ENCODE measurements around the gene EXOC6B.

EXOC6B gene

DNA sequence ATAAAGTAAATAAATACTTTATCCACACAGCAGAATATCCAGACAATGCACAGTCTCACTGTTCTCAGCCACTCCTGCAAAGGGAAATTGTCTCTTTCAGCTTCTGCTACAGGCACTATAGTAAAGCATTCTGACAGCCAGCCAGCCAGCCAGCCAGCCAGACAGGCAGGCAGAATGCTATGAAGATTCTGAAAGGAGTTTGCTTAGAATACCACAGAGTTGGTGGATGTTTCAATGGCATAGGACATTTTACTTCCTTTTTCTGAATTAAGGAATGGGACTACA lies 562.1 kb downstream of the EXOC6B start:
- no peak for DNase-seq

DNA sequence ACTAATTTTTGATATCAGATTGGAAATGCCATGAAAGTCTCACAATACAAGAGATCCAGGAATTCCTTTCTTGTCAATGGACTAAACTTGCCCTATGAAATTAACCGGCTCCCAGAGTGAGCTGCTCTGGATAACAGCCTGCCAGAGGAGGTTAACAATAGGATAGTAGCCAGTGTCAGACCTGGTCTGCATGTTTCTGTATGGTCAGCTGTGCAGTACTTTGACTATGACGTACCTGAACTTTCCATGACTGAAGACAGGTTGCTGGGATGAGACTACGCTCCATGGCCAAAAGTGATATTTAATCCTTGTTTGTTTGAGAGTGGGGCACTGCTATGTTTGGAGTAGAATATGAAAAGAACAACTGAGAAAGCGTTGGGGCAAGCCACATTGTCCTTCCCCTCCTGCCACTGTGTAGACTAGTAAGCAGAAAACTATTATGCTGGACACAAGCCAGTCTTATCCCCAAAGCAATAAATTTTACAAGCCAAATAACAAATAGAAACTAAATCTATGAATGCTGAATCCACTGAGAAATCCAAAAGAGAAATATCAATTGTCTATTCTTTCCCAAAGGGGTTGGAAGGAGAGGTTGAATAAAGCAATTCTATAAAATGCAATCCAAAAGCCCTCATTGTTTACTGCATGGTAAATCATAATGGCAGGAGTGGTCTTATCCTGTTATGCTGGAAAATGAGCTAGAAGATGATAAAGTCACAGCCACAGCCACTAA lies 562.6 kb downstream of the EXOC6B start:
- no peak for DNase-seq

DNA sequence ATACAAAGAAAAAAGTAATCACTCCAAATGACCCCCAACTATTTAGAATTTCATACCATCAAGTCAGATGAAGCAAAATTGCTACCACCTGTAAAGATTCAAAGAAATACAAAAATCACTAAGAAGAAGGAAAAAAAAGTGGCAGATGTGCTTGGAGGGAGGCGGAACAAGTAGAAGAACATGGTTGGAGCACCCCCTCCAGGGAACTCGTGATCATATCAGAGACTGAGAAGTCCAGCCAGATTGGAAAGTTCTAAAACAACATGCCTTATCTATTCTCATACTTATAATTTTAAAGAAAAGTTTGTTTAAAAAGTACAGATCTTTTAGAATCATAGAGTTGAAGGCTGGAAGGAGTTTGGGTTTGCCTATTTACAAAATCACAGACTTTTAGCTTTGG lies 564.8 kb downstream of the EXOC6B start:
- DNase-seq, result no peak

DNA sequence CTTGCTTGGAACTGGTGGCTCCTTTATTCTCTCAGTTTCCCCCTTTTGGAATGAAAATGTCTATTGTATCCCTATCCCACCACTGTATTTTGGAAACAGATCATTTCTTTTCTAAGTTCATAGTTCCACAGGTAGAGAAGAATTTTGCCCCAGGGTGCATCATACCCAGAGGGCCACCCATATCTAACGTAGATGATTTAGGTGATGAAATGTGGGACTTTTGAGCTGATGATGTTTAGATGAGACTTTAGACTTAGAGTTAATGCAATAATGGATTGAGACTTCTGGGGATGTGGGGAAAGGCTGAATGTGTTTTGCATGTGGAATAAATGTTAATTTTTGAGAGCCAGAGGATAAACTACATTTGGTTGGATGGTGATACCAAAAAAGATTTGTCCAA lies 570.3 kb downstream of the EXOC6B start:
- DNase-seq, result no peak

DNA sequence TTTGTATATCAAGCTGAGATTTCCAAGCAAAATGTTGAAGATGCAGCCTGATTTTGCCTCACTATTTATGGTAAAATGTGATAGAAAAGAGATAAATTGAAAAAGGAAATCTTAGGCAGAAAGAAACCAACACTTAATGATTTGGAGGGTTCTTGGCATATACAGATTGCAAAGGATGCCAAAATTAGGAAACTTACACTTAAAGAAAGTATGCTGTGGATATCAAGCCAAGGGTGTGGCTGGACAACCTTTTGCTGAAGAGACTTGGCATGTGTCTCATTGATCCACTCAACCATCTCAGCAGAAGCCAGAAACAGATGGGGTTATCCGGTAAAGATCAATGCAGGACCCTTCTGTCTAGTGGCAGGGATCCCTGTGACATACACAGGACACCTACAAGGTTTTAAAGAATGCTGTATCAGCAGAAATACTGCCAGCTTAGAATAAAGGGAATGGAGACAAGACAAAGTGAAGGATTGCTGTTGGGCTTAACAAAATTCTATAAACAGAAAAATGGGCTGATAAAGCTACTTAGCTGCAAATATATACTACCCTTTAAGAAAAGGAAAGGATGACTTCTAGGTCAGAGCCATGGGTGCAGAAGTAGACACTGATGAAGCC lies 570.9 kb downstream of the EXOC6B start:
- DNase-seq, result no peak

DNA sequence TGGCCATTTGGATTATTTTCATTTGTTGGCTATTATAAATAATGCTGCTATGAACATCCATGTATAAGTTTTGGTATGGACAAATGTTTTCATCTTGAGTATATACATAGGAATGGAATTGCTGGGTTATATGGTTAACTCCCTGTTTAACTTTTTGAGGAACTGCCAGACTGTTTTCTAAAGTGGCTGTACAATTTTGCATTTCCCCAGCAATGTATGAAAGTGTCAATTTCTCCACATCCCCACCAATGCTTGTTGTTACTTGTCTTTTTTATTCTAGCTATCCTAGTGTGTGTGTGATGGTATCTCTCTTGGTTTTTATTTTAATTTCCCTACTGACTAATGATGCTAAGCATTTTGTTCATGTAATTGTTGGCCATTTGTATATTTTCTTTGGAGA lies 587.5 kb downstream of the EXOC6B start:
- DNase-seq, result no peak

DNA sequence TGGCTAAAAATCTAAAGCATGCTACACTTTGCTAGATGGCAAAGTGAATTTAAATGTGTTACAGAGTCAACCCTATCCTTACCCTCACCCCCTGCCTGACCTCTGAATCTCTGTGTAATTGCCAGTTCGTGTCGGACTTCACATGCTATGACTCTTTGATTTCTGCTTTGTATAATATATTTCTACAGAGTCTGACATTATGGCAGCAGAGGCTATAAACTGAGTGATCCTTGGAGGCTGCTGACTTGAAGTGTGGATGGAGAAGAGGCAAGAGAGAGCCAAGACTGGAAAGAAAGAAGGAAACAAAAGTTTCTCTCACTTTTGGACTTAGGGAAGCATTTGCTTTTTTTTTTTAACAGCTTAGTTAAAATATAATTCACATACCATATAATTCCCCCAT lies 588.3 kb downstream of the EXOC6B start:
- no peak for DNase-seq

DNA sequence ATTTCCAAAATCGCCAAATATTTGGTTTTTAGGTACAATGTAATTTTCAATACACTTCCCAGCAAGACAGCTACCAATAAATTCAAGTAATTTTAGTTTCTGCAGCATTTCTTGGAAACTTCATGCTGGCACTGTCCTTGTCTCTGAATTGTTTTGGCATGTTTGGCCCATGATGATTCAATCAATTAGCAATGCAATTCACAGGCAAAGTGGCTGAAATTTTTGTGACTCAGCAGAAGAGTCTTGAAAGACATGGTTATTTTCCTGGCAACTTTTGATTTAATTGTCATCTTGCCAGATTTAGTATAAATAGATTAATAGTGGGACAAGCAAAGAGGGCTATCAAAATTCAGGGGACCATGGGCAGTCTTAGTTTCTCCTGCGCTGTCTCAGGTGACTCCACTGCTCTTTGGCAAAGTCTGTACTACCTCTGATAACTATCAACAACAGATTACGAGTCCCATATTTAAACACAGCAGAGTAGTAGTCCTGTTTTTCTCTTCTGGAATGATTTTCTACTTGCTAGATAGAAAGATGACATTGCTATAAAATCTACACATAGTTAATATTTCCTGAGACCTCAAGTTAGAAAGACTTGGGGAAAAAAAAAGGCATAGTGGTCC lies 589.3 kb downstream of the EXOC6B start:
- DNase-seq, result no peak

DNA sequence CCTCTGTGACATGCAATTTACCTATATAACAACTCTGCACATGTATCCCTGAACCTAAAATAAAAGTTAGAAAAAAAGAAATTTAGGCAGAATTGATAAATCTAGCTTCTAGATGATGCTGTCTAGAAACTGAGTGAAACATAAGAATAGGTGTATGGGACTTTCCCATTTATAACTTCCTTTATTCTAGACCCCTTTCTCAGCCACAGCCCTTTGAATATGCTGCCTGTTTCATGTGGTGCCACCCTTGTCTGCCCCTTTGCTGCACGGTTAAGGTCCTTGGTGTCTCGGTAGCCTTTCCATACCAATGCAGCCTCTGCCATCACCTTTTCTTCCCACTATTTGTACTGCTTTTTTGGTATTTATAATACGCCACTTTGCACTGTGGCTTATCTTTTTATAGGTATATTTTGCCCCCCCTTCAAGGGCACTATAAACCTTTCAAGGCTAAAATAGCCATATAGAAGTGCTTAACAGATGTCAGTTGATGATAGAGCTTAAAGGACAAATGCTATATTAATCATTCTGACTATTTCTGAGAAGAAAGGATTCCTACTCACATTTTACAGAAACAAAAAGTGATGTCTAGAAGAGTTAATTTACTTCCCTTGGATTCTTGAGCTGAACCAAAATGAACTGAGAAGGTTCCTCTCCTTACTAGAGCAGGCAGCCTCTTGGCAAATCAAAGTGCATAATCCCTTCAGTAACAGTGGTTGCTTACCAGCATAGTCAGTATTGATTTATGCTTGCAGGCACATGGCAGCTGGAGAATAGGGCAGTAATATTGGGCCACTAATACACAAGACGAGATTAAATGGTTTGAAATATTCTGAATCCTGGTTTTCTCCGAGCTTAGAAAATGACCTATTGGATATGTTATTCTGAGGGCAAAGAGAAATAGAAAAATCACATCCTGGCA lies 590.1 kb downstream of the EXOC6B start:
- no peak for DNase-seq

DNA sequence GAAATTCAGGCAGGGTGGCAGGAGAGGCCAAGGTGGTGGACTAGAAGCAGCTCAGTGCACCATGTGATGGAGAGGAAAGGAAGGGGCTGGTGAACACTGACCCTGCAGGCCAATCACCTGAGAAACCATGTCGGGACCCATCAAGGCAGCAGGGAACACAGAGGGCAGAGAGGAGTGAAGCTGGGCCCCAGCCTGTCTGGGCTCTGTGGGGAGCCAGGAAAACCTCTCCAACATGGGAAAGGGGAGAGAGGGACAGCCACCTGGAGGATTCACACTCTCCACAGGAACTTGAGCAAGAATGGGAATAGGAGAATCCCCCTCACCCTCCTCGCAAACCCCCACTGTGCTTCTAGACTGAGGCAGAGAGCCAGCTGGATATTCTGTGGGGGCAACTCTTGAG lies 592.6 kb downstream of the EXOC6B start:
- DNase-seq, result no peak

DNA sequence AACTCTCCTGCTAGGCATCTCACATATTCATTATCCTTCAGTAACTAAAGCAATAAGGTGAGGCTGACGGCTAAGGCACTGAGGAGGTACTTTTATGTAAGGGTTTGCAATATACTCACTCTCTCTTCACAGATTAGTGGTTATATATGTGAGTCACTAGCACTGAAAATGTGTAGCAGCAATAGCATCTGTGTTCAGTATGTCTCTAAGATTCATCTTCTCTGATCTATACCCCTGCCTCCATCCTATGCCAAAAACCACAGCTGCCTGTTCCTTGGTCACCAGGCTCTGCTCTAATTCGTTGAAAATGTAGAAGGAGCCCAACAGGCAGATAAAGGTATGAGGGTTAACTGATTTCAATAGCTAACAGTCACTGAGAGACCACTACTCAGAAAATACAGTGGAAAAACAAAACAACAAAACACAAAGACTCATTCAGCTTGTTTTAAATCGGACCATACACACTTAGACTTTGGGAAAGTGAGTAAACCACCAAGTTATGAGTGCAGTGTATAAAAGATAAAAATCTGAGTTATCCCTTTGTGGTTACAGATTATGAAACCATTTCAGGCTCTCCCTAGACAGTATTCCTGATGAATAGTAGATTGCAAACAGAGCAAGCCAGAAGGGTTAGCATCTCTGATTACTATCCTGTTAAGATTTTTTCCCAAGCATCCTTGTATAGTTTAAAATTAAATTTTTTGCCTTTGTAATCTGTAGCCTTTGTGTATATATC lies 602.8 kb downstream of the EXOC6B start:
- no peak for DNase-seq

DNA sequence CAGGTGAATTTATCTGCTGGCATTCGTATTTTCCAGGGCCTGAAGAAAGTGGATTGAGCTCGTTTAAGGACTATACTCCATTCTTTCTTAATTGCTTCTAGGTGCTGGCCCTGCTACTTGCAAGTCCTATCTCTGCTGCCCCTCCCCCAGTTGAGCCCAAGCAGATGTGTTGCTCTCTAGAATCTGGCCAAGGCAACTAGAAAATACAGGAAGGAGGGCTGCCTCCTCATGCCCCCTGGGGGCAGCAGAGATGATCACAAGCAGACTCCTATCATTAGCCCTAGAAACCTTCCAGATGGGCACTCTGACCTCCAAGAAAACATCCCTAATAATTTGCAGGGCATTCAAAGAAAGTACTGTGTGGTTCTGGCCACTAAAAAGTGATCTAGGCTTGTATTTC lies 605.7 kb downstream of the EXOC6B start:
- DNase-seq, result no peak

DNA sequence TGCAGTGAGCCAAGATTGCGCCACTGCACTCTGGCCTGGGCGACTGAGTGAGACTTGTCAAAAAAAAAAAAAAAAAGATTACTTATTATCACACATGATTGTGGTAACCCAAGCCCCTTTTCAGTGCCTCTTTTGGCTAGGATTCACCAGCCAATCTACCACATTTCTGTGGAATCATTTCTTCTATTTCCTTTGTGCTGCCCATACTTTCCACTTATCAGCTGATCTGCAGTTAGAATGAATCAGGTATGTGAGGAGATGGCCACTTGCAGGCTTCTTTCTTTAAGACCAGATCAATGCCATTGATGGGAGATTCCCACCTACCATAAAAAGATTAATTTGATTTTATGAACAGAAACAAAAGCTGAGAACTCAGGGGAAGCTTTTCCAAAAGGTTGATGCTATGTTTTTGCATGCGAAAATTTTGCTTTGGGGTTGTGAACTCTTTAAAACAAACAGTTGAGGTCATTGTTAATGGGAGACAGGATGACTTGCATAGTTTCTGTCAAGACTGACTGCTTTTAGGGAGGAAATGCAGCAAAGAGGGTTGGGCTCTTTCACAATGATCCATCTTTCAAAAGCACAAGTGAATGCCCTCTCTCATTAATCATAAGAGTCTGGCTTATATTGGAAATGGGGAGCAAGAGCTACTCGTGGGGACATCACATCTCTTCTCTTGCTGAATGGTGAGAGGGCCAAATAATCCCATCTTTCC lies 611.2 kb downstream of the EXOC6B start:
- DNase-seq, result no peak

DNA sequence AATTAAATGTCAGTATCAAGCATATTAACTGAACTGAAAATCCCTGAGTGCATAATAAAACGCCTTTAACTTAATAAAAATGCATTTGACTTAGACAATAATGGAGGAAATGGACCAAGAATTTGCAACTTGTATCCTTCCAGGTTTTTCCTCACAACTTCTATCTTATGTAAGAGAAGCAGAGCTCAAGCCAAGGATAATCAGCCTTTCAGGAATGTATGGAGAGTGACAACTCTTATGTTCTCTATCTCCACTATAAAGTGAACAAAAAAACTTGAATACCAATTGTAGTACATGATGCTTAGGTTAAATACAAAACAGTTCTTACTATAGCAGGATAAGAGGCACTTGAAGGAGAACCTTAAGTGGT lies 613.4 kb downstream of the EXOC6B start:
- DNase-seq, result no peak

DNA sequence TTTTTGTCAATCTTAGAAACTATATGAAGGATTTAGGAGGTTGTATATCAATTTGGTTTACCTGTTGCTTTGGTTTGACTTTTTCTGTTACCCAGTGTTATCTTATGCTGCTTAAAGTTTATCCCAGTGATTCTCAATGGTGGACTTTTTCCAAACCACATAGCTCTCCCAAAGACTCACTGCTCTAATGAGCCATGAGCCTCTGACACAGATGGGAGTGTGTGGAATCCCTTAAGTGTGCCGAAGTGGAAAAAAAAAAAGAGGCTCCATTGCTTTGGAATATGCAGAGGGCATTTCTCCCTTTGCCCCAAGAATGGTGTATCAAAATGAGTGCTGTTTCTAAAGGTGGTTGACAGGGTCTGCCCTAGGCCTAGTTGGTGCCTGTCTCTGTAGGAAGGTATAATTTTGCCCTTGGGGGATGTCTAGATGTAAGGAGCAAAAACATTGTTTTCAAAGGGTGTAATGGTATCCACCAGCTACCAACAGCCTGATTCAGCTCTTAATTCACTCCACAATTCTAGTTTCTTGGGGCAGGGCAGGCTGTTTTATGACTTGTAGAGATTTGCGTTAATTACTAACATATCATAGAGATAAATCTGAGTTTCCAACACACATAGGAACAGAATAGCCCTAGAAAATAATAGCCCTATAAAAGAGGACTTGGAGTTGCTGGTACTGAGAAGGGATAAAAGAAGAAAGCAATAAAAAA lies 613.9 kb downstream of the EXOC6B start:
- no peak for DNase-seq

DNA sequence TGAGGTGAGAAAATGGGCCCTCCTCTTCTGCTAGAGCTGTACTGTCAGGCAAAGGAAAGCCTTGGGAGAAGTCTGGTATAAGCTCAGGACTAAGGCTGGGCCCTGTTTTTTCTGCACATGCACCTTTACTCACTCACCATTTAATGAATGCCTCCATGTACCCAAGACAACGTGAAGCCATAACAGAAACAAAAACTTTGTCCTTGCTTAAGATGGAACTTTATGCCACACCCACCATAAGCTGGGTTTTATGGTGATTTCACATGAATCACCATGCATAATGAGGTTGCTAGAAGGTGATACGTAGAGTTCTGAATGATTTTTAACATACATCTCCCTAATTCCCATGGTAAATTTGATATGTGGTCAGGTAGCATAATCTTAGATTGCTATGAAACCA lies 614.5 kb downstream of the EXOC6B start:
- DNase-seq, result no peak

DNA sequence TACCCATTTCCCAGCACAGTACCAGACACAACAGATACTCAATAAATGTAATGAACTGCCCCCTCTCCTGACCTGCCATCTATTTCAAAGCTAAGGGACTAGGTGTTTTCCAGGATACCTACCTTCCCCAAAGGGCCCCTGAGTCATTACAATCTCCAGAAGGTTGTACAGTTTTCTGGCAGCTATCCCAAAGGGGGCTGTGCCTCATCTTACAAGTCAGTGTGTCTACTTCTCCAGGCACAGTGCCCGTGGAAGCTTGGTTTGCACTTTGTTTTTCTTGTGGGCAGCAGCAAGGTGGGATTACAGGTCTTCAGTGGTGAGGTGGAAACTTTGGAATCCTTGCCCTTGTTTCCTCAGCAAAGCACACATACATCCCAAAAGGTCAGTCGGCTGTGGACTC lies 615.4 kb downstream of the EXOC6B start:
- DNase-seq, result no peak

DNA sequence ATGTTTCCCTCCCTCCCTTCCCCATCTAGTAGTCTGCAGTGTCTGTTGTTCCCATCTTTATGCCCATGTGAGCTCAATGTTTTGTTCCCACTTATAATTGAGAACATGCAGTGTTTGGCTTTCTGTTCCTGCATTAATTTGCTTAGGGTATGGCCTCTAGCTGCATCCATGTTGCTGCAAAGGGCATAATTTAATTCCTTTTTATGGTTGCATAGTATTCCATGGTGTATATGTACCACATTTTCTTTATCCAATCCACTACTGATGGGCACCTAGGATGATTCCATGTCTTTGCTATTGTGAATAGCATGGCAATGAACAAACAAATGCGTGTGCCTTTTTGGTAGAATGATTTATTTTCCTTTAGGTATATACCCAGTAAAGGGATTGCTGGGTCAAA lies 617.6 kb downstream of the EXOC6B start:
- DNase-seq, result no peak

DNA sequence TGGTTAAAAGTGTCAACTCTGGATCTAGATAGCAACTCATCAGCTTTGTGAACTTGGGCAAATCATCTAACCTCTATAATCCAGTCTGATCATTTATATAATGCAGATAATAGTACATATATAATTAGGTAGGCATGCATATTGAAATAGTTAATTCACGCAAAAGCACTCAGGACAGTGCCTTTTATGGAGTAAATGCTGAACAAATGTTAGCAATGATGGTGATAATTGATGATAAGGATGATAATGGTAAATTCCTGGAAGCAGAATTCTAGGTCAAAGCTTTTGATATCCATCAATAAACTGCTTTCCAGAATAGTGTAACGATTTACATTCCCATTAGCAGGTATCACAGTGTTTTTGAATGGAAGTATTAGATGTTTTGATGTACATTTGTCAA lies 618.5 kb downstream of the EXOC6B start:
- no peak for DNase-seq

DNA sequence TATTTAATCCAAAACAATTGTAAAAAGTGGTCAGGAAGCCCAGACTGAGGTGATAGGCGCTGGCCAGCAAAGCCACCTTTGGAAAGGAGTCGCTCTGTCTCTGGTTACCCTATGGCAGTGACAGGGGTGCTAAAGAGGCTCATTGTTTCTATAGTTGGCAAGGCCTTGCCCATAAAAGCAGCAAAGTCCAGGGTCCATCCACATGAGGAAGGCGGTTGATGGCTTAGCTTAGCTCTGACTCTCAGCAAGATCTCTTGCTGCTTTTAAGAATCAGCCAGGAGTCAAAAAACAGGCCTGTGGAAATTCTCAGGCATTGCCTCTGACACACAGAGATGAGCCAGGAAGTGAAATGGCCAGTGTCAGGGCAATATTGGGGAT lies 620.3 kb downstream of the EXOC6B start:
- no peak for DNase-seq

DNA sequence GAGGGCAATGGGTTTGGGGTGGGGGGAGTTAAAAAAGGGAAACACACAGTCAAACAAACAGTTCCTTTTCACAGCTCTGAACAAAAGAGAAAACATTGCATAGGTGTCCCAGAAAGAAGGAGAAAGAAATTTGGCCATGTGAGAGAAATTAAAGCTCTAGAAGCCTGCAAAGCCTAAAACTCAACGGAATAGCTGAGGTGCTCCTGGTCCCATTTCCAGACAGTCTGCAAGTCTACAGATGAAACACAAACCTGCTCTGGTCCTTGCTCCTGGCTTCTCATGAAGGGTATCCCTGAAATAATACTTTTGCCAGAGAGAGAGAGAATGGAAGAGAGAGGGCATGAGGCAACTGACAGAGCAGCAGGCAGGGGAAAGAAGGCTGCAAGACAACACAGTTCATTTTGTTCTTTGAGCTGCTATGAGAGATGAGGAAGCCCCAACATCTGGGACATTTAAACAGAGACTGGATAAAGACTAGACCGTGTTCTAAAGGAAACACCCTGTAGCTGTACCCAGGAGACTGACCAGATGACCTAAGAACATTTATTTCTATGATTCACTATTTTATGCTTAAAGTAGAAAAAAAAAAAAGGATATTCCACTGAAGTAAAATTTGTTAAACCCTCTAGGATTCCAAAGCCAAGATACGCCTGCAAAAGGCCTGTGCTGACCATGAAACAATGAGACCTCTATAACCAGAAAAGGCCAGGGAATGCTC lies 620.9 kb downstream of the EXOC6B start:
- no peak for DNase-seq
